Stimulated activated CD4-positive, alpha-beta T cell treated with anti-CD3 and anti-CD28 coated beads, Interleukin-1b, Interleukin-23, amount 100 ng/mL, for 4 hours (primary cell): ENCODE data around the gene MTHFSD.

Experiments used
- DNase-seq, 2 donors: peaks; one replicate each; pipeline ENCODE4 v3.0.0-alpha.2; 2020; ENCODE audit warnings: low read depth in 2 of 2

Gene MTHFSD

DNA sequence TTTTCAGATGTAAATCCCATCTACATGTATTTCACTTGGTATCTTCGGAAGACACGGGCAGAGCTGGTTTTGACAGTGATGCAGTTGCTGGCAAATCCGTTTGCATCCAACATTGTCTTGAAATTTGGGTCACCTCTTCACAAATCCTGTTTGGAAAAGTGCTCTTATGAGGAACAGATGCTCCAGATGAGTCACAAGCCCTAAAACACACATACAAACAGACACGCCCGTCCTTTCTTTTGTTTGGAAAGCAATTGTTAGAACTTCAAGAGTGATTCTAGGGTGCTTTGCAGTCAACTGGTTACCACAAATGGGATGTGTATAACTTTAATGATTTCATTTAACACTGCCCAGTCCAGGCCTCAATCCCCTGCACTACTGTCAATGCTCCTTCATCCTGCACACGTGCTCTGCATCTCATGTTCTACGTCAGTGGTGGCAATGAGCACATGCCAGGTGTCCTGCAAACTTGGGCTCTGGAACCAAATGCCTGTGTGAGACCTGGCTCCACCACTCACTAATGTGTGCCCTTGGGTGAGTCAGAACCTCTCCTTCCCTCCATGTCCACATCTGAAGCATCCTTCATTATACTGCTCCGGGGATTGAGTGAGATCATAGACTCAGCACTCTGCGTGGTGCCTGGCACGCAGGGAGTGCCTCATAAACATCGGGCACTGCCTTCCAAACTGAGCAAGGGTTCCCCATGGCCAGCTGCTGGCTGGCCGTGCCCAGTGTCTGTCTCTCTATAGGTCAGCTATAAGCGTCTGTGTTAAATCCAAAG, 64.0 kb downstream of the MTHFSD start:
- no peak for DNase-seq

DNA sequence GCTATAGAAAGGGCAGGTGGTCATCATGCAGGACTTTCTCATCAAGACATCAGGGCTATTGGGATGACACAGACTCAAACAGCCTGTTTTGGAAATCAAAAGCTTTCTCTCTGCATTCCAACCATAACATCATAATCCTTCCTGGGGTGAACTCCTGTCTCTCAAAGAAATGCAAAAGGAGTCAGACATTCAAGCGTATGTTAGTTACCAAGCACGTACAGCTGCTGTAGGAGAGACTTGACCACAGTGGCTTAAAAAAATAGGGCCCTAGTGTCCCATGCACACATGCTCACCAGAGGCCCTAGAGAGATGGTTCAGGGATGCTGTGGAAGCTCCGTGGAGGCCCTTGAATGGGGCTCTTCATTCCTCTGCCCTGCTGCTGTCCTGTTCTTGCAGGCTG, 69.3 kb downstream of the MTHFSD start:
- no peak for DNase-seq

DNA sequence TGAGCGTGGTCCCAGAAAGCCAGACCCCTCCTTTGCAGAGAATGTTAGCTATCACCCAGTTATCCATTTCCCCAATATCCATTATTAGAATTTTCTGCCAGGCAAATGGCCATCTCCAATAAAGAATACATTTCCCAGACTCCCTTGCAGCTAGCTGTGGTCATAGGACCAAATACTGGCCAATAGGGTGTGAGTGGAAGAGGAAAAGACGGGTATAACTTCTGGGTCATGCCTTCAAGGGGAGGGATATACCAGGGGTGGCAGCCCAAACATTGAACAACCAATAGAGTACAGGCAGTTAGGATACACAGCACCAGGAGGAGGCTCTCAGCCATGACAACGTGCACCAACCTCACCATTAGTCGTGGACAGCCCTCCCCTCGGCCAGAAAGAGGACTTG, 70.8 kb downstream of the MTHFSD start:
- DNase-seq = no peak

DNA sequence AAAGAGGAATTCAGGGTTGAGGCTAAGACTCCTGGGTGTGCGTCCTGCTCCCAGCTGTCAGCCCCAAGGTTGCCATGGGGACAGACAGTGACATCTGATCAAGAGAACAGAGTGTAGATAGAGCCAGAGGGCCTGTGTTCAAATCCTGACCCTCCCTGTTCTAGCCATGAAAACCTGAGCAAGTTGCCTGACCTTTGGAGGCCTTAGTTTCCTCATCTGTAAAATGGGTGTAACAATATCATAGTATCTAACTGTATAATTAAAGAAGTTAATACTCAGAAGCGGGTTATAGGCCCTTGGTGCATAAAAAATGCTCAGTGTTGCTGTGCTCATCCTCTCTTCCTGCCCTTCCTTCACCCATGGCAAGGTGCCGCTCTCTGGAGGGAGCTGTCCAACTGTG, 73.4 kb downstream of the MTHFSD start:
- DNase-seq = no peak

DNA sequence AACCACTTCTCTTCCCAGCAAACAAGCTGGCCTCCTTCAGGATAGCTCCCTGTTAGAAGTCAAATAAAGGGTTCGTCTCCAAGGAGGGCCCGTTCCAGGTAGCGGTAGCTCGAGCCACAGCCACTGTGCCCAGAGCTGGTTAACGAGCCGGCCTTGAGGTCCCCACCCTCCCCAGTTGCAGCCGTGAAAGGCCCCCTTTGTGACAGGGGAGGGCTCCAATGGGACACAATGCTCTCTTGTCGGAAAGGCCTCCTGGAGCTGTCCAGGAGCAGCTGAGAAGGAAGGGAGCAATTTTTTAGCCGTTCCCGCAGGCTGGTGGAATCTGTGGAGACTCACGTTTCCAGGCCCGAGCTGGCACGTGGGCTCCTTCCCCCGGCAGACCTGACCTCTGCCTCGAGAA, 74.6 kb downstream of the MTHFSD start:
- DNase-seq = no peak
